Brain microvascular endothelial cell (primary cell): ENCODE data around the gene ROR2.

Experiments
- DNase-seq: peaks from one replicate; pipeline ENCODE4 v3.0.0-alpha.2; 2020
- H3K27ac ChIP-seq: fragments of 250-450 bp; sonication (Bioruptor Pico); 2 replicates; pipeline ENCODE4 v1.5.1; 2020; ENCODE audit warnings: mild to moderate bottlenecking, moderate library complexity
- H3K27me3 ChIP-seq: fragments of 250-450 bp; sonication (Bioruptor Pico); replicated peaks from 2 replicates; pipeline ENCODE4 v1.5.1; 2020; ENCODE audit warnings: mild to moderate bottlenecking
- H3K36me3 ChIP-seq: fragments of 250-450 bp; sonication (Bioruptor Pico); replicated peaks from 2 replicates; pipeline ENCODE4 v1.5.1; 2020; ENCODE audit warnings: mild to moderate bottlenecking
- H3K4me3 ChIP-seq: 2 replicates; pipeline ENCODE4 v1.5.1; 2011; ENCODE audit warnings: low read depth, mild to moderate bottlenecking, control low read depth, low read length, moderate library complexity
- in situ Hi-C: cut with HindIII; loops from 2 replicates; pipeline ENCODE4 v1.10.0; 2017; ENCODE audit warnings: low sequenced_read_pairs, low pct_ligation_motif_present
- TF ChIP-seq, protein P1 (sequence below): IDR thresholded peaks from 2 replicates; pipeline ENCODE4 v1.5.1; 2011; ENCODE audit warnings: low read depth, mild to moderate bottlenecking, moderate library complexity, low read length, control low read depth, inconsistent platforms; ENCODE audit errors: missing control alignments

The ROR2 gene

DNA sequence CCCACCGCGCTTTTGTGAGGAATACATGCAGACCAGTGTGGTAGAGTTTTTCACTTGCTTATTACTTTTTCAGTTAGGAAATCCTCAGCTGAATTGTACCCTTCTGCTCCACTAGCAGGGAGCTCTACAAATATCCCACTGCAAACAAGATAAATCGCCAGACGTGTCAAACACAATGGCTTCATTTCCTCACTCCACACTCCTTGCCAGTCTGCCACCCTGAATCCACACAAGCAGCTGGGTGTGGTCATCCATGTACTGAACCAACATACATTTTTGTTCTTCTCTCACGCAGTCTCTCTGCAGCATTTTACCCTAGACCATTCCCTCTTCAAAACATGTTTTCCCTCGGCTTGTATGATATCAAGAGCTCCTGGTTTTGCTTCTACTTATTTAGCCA, 3.7 kb upstream of the ROR2 start:
- Histone ChIP-seq H3K27me3 (peaks cover 19% of the 10 kb centered on the region), H3K27ac (no peak overlapping the region), H3K4me3 (no peak overlapping the region), H3K36me3 (no peaks in the 10 kb centered on the region)
- DNase-seq = no peak
- in situ Hi-C loops = no loop called here
- TF ChIP-seq, protein P1, sequence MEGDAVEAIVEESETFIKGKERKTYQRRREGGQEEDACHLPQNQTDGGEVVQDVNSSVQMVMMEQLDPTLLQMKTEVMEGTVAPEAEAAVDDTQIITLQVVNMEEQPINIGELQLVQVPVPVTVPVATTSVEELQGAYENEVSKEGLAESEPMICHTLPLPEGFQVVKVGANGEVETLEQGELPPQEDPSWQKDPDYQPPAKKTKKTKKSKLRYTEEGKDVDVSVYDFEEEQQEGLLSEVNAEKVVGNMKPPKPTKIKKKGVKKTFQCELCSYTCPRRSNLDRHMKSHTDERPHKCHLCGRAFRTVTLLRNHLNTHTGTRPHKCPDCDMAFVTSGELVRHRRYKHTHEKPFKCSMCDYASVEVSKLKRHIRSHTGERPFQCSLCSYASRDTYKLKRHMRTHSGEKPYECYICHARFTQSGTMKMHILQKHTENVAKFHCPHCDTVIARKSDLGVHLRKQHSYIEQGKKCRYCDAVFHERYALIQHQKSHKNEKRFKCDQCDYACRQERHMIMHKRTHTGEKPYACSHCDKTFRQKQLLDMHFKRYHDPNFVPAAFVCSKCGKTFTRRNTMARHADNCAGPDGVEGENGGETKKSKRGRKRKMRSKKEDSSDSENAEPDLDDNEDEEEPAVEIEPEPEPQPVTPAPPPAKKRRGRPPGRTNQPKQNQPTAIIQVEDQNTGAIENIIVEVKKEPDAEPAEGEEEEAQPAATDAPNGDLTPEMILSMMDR = no peak

DNA sequence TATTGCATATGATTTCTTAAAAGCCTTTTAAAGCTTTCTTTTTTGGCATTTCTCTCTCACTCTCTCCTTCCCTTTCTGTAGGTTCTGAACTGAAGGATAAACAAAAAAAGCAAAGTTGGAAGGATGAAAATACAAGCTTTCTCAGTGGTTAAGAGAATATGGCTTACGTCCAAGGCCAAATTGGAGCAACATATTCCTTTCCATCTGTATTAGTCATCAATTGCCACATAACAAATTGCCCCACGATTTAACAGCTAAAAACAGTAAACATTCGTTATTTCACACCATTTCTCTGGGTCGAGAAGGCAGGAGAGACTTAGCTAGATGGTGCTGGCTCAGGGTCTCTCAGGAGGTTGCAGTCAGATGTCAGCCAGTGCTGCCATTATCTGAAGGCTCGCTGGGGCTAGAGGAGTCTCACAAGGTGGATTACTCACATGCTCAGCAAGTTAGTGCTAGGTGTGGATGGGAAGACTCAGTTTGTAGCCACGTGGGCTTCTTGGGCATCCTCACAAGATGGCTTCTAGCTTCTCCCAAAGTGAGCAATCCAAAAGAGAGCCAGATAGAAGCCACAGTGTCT, 2.0 kb upstream of the ROR2 start:
- peaks cover 32% of the 10 kb centered on the region for H3K27me3 ChIP-seq
- in situ Hi-C loops = no loop called here
- no peak overlapping the region for H3K27ac ChIP-seq
- no peak for DNase-seq
- TF ChIP-seq, protein P1 = no peak
- H3K4me3 ChIP-seq = no peak overlapping the region
- H3K36me3 ChIP-seq = no peaks in the 10 kb centered on the region

DNA sequence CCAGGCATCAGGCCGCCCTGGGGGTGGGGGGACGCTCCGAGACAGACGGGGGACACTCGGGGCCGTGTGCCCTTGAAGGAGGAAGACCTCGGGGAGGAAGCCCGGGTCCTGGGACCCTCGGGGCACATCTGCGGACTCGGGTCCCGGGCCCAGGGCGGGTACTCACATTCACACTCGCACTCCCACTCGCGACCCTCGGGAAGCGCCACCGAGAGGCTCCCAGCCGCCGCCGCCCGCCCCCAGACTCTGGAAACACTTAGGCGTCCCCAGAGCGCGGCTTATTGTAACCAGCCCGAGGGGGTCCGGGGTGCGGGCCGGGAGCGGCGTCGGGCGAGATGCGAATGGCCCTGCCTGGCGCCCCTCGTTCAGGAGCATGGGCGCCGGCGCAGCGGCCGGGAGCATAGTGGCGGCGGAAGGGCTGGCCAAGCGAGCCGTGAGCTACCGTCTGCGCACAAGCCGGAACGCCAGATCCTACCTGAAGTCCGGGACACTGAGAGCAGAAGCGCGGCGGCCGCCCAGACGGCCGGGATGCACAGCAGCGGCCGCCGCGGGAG, 559 bp downstream of the ROR2 start:
- TF ChIP-seq, protein P1 = no peak
- Histone ChIP-seq H3K36me3 (no peaks in the 10 kb centered on the region), H3K27ac (no peak overlapping the region), H3K27me3 (peaks cover 45% of the 10 kb centered on the region), H3K4me3 (peak overlapping the region; percentile 43)
- no peak for DNase-seq
- in situ Hi-C loops = no loop called here

DNA sequence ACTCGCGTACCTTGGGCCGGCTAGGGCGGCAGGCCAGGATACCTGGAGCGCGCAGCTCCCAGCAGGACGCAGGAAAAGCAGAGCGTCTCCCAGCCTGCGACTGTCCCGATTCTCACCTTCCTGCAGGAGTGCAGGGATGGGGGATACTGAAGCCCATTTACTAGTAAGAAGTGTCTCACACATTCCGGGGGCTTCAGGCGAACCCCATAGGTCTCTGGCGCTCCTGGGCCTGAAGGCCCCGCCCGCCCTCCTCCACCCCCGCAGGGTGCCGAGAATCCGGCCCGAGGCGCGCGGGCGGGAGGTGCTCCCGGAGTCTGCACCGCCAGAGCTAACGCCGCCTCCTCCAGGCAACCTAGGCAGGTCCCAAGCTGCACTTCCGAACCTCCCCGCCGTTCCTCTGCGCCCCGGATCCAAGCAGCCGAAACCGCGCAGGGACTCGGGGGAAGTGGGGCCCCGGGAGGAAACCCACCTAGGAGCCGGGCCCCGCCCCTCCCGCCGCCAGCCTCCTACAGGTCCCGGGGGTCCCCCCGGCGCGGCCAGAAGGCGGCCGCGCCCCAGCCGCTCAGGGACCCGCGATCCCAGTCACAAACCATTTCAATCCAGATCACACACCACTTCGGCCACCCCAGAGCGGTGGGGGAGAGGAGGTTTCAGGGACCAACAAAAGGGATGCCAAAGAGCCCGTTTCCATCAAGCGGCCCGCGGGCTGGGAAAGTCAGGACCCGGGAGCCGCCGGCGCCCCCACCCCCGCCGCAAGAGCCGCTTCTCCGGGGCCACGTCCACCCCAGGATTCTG, 1.2 kb downstream of the ROR2 start:
- Histone ChIP-seq H3K27ac (no peak overlapping the region), H3K36me3 (no peaks in the 10 kb centered on the region), H3K27me3 (peaks cover 45% of the 10 kb centered on the region), H3K4me3 (peak overlapping the region; percentile 43)
- TF ChIP-seq, protein P1 = peak; percentile 26
- in situ Hi-C loops = no loop called here
- peak; percentile 20 for DNase-seq

DNA sequence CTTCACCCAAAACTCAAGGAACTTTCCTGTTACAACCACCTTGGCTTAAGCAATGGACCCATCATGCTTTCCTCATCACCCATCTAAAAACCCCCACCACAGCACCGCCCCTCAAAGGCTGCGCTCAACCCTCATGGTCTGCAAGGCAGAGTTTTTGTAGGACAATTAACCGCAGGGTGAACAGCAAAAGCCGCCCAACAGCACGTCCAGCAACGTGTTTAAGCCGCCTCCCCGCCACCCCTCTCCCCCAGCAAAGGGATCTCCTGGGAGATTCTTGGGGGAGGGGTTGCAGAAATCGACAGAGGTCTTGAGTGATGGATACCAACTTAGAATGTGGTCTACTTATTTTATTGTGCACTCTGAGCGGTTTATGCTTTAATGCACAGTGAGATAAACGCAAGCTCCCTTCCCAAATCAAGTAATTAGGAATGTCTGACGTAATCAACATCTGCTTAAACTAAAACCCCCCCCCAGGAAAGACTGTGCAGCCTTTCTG, 1.9 kb downstream of the ROR2 start:
- Histone ChIP-seq H3K27ac (no peak overlapping the region), H3K36me3 (no peaks in the 10 kb centered on the region), H3K4me3 (peak overlapping the region; percentile 43), H3K27me3 (peaks cover 45% of the 10 kb centered on the region)
- in situ Hi-C loops = no loop called here
- DNase-seq = no peak
- TF ChIP-seq, protein P1 = no peak
